ENCODE data around the gene OR4D2. TPM values are rescaled to one million over a fixed set of nuclear protein-coding genes. Genes with fewer than 3 reads are reported as not detected.

The OR4D2 gene
- total and polyA plus RNA-seq, 2 of the 8 experiments (the other 6 are each of a cell fraction or from before 2014, with no cell fraction given), result not detected

GRCh38 chr17:58148609-58149008 lies 18.2 kb upstream of the OR4D2 start:
- no peaks in the 10 kb centered on the region for H4K20me1 ChIP-seq (replicated peaks in 1 of 2; ENCODE audit: control insufficient read depth in 1 of 2, insufficient read depth in 2 of 2, low read length in 2 of 2)
- CTCF ChIA-PET (ENCODE audit: partially characterized antibody), result no interaction called here
- H3K4me2 ChIP-seq (ENCODE audit: insufficient read depth in 1 of 2, low read depth in 2 of 2, low read length in 2 of 2), result no peak overlapping the region
- H3K4ac ChIP-seq (replicated peaks; ENCODE audit: insufficient read length, low read depth, low read length), result no peak overlapping the region
- no peak overlapping the region for H3K4me3 ChIP-seq (ENCODE audit: extremely low read depth in 1 of 4, insufficient read depth in 2 of 4, low read depth in 3 of 4, low read length in 4 of 4)
- H3K23ac ChIP-seq (ENCODE audit: insufficient read length), result no peak overlapping the region
- no peak overlapping the region for H3K14ac ChIP-seq (ENCODE audit: insufficient read length)
- H3K27me3 ChIP-seq (replicated peaks in 1 of 4; ENCODE audit: control insufficient read depth in 3 of 4, extremely low read depth in 1 of 4, insufficient read depth in 3 of 4, low read length in 3 of 4), result no peaks in the 10 kb centered on the region; a peak in 1 of 7 replicates
- DNase-seq (ENCODE audit: low read depth in 1 of 2, low spot score in 2 of 2), result no peak
- H3K79me2 ChIP-seq (ENCODE audit: control insufficient read depth in 1 of 2, insufficient read depth in 2 of 2, low read length in 2 of 2), result no peaks in the 10 kb centered on the region
- H2AFZ ChIP-seq (ENCODE audit: low read length), result no peak overlapping the region
- H3K18ac ChIP-seq (ENCODE audit: extremely low read depth, low read length), result no peak overlapping the region
- no peak overlapping the region for H2AK5ac ChIP-seq (ENCODE audit: low read depth, low read length)
- no peak overlapping the region for H2BK20ac ChIP-seq (ENCODE audit: low read length)
- 92% methylated on average over 3 of the region's 3 CpGs; no CpG with 5 or more reads in 1 of the 2 experiments for WGBS, 2 experiments (ENCODE audit: extremely low coverage in 1 of 2, insufficient coverage in 1 of 2, insufficient read length in 1 of 2, insufficient replicate concordance in 2 of 2, low coverage in 1 of 2, low lambda C conversion rate in 2 of 2, missing lambda C conversion rate in 1 of 2)
- no peaks in the 10 kb centered on the region for H3K79me1 ChIP-seq (ENCODE audit: low read depth, low read length)
- H3K27ac ChIP-seq (ENCODE audit: low read depth, low read length), result no peak overlapping the region
- no peaks in the 10 kb centered on the region; the same call in 1 of the 2 replicates for H3K23me2 ChIP-seq (ENCODE audit: low read depth, low read length)
- H3K9me3 ChIP-seq (ENCODE audit: insufficient read depth in 2 of 2, low read depth in 1 of 2, low read length in 1 of 2), result peaks cover 8 to 9% of the 10 kb centered on the region in 2 experiments; a peak in 3 of 4 replicates
- H3K56ac ChIP-seq (replicated peaks; ENCODE audit: insufficient read length, low read depth, low read length), result no peak overlapping the region
- POLR2A ChIA-PET (ENCODE audit: partially characterized antibody), result no interaction called here
- H3K9ac ChIP-seq (replicated peaks in 1 of 4; ENCODE audit: extremely low read depth in 1 of 4, low read depth in 3 of 4, low read length in 3 of 4), result no peak overlapping the region
- FAIRE-seq, result no peak
- H2BK12ac ChIP-seq (ENCODE audit: low read depth, low read length), result no peak overlapping the region
- H3K4me1 ChIP-seq (replicated peaks in 1 of 4; ENCODE audit: control insufficient read depth in 3 of 4, insufficient read depth in 4 of 4, low read length in 3 of 4), result no peaks in the 10 kb centered on the region; a peak in 1 of 7 replicates
- no peak overlapping the region for H4K5ac ChIP-seq (ENCODE audit: insufficient read length, low read depth, low read length)
- no peak overlapping the region for H2BK120ac ChIP-seq (replicated peaks; ENCODE audit: low read depth, low read length)
- H3K36me3 ChIP-seq (ENCODE audit: control insufficient read depth in 2 of 4, insufficient read depth in 4 of 4, low read length in 3 of 4), result no peaks in the 10 kb centered on the region
- H4K8ac ChIP-seq (ENCODE audit: extremely low read depth, insufficient read depth, low read length), result no peak overlapping the region
- no peak overlapping the region for H2BK15ac ChIP-seq (ENCODE audit: low read length)
- TF ChIP-seq SIX5 (IDR thresholded peaks at IDR 0.05; ENCODE audit: low read depth, low read length), result no peak
- TF ChIP-seq, protein P1, sequence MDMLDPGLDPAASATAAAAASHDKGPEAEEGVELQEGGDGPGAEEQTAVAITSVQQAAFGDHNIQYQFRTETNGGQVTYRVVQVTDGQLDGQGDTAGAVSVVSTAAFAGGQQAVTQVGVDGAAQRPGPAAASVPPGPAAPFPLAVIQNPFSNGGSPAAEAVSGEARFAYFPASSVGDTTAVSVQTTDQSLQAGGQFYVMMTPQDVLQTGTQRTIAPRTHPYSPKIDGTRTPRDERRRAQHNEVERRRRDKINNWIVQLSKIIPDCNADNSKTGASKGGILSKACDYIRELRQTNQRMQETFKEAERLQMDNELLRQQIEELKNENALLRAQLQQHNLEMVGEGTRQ (IDR thresholded peaks at IDR 0.05; ENCODE audit: low read length), result no peak
- H2BK5ac ChIP-seq (ENCODE audit: low read depth, low read length), result no peak overlapping the region
- H4K91ac ChIP-seq (replicated peaks; ENCODE audit: insufficient read length, low read length), result no peak overlapping the region
